SW 1271 (cell line): Measurements from ENCODE around the gene FAM83E.

Source experiments
- DNase-seq, 2 experiments: peaks; one replicate each; lab custom pipeline; 2025; lab: John Stamatoyannopoulos, UW

The FAM83E gene

DNA sequence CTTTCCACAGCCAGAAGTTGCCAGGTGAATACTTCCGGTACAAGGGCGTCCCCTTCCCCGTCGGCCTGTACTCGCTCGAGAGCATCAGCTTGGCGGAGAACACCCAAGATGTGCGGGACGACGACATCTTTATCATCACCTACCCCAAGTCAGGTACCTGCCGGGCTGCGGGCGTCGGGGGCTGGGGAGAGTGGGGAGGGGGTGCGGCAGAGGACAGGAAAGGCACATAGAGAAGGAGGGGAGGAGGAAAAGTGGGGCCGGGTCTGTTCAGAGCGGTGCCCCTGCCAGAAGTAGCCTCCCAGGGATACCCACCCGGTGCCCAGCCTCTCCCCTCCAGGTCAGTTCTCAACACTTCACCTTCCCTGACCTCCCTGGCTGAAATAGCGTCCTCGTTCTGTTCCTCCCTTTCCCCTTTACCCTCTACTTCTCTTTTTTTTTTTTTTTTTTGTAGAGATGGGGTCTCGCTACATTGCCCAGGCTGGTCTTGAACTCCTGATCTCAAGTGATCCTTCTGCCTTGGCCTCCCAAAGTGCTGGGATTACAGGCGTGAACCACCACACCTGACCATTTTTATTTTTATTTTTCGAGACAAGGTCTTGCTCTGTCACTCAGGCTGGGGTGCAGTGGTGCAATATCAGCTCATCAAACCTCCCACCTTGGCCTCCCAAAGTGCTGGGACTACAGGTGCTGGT lies 38.8 kb downstream of the FAM83E start:
- no peak for DNase-seq

- no peak for DNase-seq
These were observed 41.7 kb downstream of the FAM83E start for GRCh38 chr19:48573163-48573505.

DNA sequence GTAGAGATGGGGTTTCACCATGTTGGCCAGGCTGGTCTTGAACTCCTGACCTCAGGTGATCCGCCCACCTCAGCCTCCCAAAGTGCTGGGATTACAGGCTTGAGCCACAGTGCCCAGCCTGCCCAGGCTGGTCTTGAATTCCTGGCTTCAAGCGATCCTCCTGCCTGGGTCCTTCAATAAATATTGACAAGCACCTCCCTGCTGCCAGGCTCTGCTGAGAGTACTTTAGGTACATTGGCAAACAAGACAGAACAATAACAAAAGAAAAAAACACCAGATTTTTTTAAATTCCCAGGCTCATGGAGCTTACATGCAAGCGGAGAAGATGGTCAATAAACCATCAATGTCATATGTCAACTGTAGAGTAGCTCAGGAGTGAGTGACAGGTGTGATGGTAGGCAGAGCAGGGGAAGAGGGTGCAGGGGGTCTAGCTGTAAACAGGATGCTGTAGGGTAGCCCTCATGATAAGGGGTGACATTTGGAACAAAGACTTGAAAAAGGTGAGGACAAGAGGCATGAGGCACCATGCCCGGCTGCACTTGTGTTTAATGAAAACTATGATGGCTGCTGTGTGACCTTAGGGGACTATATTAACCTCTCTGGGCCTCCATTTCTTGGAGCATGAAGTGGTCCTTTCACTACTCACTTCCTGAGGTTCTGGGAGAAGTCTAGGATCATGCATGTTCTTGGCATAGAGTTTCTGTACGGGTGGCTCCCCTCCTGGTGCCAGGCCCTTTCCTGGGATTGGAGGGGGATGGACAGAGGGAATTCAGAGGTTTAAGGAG lies 43.3 kb downstream of the FAM83E start:
- no peak for DNase-seq

DNA sequence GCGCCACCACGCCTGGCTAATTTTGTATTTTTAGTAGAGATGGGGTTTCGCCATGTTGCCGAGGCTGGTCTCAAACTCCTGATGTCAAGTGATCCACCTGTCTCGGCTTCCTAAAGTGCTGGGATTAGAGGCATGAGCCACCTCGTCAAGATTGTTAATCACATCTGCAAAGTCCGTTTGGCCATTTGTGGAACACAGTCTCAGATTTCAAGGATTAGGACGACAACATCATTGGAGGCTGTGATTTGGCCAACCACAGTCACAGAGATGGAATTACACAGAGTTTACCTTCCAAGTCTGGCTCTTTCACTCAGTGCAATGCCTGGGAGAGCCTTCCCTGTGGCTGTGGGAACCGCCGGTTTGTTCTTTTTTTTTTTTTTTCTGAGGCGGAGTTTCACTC lies 45.1 kb downstream of the FAM83E start:
- no peak for DNase-seq

DNA sequence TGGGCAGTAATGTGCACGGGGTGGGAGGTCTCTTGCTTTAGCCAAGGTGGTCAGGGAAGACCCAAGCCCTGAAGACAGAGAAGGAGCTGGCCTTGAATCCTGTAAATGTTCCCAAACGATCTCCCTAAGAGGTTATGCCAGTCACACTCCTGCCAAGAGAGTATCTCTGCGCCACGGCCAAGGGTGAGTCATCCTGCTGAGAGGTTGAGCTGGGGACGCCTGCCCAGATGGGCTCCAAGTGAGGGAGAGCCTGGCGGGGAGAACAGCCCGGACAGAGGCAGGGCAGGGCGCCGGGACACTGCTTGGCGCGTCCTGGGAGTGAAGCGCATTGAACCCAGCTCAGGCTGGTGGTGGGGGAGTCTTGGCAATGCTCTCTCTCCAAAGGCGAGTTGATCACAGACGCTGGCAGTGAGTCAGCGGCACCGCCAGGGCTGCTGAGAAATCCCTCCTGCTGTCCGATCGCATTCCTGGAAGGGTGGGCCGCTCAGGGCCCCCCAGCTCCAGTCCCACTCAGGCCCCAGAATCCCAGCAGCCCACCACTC lies 46.5 kb downstream of the FAM83E start:
- peak; percentile 37 to 70 for DNase-seq

DNA sequence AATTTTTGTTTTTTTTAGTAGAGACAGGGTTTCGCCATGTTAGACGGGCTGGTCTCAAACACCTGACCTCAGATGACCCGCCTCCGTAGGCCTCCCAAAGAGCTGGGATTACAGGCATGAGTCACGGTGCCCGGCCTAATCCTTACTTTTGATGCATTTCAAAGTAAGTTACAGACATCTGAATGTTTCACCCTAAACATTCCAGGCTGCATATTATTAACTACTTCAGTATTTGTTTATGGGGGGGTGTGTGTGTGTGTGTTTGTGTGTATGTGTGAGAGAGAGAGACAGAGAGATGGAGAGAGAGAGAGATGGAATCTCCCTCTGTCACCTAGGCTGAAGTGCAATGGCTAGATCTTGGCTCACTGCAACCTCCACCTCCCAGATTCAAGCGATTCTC lies 49.8 kb downstream of the FAM83E start:
- no peak for DNase-seq
